OCI-LY7 (cell line): ENCODE measurements around the gene NFKBIA.

ENCODE experiments used
- CTCF ChIP-seq: fragments of 200-600 bp; sonication (generic); conservative IDR thresholded peaks from 2 replicates; pipeline ENCODE4 v1.5.1; 2014; ENCODE audit warnings: mild to moderate bottlenecking, antibody characterized with exemption, low read length, moderate library complexity, mixed read lengths
- EZH2phosphoT487 ChIP-seq: fragments of 200-600 bp; sonication (generic); IDR thresholded peaks from 2 replicates; pipeline ENCODE4 v1.6.1; 2018; ENCODE audit warnings: low read depth, borderline replicate concordance, mild to moderate bottlenecking, mixed run types, antibody characterized with exemption, low read length, moderate library complexity, mixed read lengths

- no peak for TF ChIP-seq CTCF
- TF ChIP-seq EZH2phosphoT487 = no peak
Observed at GRCh38 chr14:35399083-35399937, 5.2 kb downstream of the NFKBIA start.
